Peyer's patch (tissue), 4 donors: Measurements from ENCODE around the gene CUL5. TPM values are rescaled to one million over a fixed set of nuclear protein-coding genes. Genes with fewer than 3 reads are reported as not detected.
"Not testable (repeated sequence)": the region's sequence is repeated elsewhere in the genome, so short reads cannot be mapped to it uniquely, and the experiment has no call there.

Experiments
- DNase-seq, 3 donors: peaks; one replicate each; pipeline ENCODE4 v3.0.0-alpha.2; 2017 to 2019
- H3K27ac ChIP-seq, 4 donors: fragments of 200-600 bp; sonication (generic); one replicate each; pipeline ENCODE4 v1.5.1; 2016 to 2019
- H3K27me3 ChIP-seq, 2 donors: fragments of 200-600 bp; sonication (generic); one replicate each; pipeline ENCODE4 v1.5.1; 2019
- H3K36me3 ChIP-seq, 3 donors: fragments of 200-600 bp; sonication (generic); one replicate each; pipeline ENCODE4 v1.5.1; 2016 to 2019
- H3K4me1 ChIP-seq, 4 donors: fragments of 200-600 bp; sonication (generic); one replicate each; pipeline ENCODE4 v1.5.1; 2016 to 2019
- H3K4me3 ChIP-seq, 4 donors: fragments of 200-600 bp; sonication (generic); 1 replicate in 3 of 4; 2 replicates in 1 of 4; pipeline ENCODE4 v1.5.1; 2016 to 2019; ENCODE audit warnings: mild to moderate bottlenecking in 1 of 4
- H3K9me3 ChIP-seq, 4 donors: fragments of 200-600 bp; sonication (generic); one replicate each; pipeline ENCODE4 v1.5.1; 2016 to 2019; ENCODE audit warnings: mild to moderate bottlenecking in 1 of 4
- POLR2A ChIP-seq, 2 donors: fragments of 450-650 bp; IDR thresholded peaks; one replicate each; pipeline ENCODE4 v1.5.1; 2017; ENCODE audit warnings: antibody characterized with exemption in 2 of 2, mild to moderate bottlenecking in 2 of 2, moderate library complexity in 2 of 2
- total RNA-seq, 4 donors: library from RNA; depleted of rRNA; stranded (reverse); fragments of >200 nt; gene quantifications; one replicate each; pipeline ENCODE4 v1.1.0, GENCODE V29; 2016
- TF ChIP-seq, protein P1 (sequence below), 6 experiments: fragments of 450-650 bp in 4 of 6; fragments of 200-600 bp in 2 of 6; sonication (generic) in 1 of 6; IDR thresholded peaks; one replicate each; pipeline ENCODE4 v1.5.1; 2017 to 2019; ENCODE audit warnings: antibody characterized with exemption in 6 of 6, mild to moderate bottlenecking in 3 of 6, moderate library complexity in 1 of 6

CUL5 gene
- total RNA-seq, 4 donors from 2014 or later, result 23.1 to 43.7 (median 33.0) TPM

- H3K36me3 ChIP-seq, result no peaks in the 10 kb centered on the region
- H3K4me1 ChIP-seq, result peaks cover 0 to 7% (median 0%) of the 10 kb centered on the region in 4 donors
- no peaks in the 10 kb centered on the region for H3K9me3 ChIP-seq
- no peaks in the 10 kb centered on the region for H3K27me3 ChIP-seq
- H3K27ac ChIP-seq, result peak overlapping the region in 1 of 4 donors; percentile 28
- DNase-seq, result no peak
- H3K4me3 ChIP-seq, result no peak overlapping the region
- TF ChIP-seq POLR2A (IDR thresholded peaks at IDR 0.05), result no peak
- TF ChIP-seq, protein P1, sequence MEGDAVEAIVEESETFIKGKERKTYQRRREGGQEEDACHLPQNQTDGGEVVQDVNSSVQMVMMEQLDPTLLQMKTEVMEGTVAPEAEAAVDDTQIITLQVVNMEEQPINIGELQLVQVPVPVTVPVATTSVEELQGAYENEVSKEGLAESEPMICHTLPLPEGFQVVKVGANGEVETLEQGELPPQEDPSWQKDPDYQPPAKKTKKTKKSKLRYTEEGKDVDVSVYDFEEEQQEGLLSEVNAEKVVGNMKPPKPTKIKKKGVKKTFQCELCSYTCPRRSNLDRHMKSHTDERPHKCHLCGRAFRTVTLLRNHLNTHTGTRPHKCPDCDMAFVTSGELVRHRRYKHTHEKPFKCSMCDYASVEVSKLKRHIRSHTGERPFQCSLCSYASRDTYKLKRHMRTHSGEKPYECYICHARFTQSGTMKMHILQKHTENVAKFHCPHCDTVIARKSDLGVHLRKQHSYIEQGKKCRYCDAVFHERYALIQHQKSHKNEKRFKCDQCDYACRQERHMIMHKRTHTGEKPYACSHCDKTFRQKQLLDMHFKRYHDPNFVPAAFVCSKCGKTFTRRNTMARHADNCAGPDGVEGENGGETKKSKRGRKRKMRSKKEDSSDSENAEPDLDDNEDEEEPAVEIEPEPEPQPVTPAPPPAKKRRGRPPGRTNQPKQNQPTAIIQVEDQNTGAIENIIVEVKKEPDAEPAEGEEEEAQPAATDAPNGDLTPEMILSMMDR (IDR thresholded peaks at IDR 0.05), result no peak
Observed at GRCh38 chr11:108025387-108026080, 16.8 kb downstream of the CUL5 start.

- H3K36me3 ChIP-seq, result no peaks in the 10 kb centered on the region
Observed at GRCh38 chr11:108027057-108027456, 18.4 kb downstream of the CUL5 start.

GRCh38 chr11:108028822-108029441, 20.2 kb downstream of the CUL5 start:
- H3K36me3 ChIP-seq, DNase-seq, H3K27ac ChIP-seq, H3K9me3 ChIP-seq, H3K27me3 ChIP-seq, H3K4me1 ChIP-seq, H3K4me3 ChIP-seq: not testable (repeated sequence)

More at GRCh38 chr11:108027057-108027456, 18.4 kb downstream of the CUL5 start:
- peaks cover 0 to 7% (median 0%) of the 10 kb centered on the region in 4 donors for H3K4me1 ChIP-seq
- no peaks in the 10 kb centered on the region for H3K27me3 ChIP-seq
- H3K27ac ChIP-seq, result no peak overlapping the region
- no peaks in the 10 kb centered on the region for H3K9me3 ChIP-seq
- DNase-seq, result no peak
- TF ChIP-seq POLR2A (IDR thresholded peaks at IDR 0.05), result no peak
- TF ChIP-seq, protein P1 (IDR thresholded peaks at IDR 0.05), result no peak
- no peak overlapping the region for H3K4me3 ChIP-seq

DNA sequence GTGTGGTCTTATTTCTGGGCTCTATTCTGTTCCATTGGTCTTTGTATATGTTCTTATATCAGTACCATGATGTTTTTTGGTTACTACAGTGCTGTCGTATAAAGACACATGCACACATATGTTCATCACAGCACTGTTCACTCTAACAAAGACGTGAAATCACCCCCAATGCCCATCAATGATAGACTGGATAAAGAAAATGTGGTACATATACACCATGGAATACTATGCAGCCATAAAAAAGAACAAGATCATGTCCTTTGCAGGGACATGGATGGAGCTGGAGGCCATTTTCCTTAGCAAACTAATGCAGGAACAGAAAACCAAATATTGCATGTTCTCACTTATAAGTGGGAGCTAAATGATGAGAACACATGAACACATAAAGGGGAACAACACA, 22.9 kb downstream of the CUL5 start:
- not testable (repeated sequence) for H3K9me3 ChIP-seq, H3K4me3 ChIP-seq

DNA sequence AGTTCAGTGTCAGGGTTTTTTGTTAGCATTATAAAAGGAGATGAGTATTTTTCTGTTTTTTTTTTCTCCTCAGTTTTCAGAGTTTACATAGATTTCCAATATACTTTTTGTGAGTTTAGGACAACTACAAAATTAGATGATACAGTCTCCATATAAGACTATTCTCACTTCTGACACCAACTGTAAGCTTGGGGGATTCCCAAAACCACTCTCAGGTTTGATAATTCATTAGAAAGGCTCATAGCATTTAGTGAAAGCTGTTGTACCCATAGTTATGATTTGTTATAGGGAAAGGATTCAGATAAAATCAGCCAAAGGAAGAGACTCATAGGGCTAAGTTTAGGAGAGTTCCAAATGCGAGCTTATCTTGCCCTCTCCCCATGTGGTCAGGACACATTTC, 24.1 kb downstream of the CUL5 start:
- TF ChIP-seq, protein P1 (IDR thresholded peaks at IDR 0.05), result no peak
- TF ChIP-seq POLR2A (IDR thresholded peaks at IDR 0.05), result no peak
- Histone ChIP-seq H3K9me3 (no peaks in the 10 kb centered on the region), H3K36me3 (peaks cover 0 to 28% (median 0%) of the 10 kb centered on the region in 3 donors), H3K4me1 (no peaks in the 10 kb centered on the region), H3K27me3 (no peaks in the 10 kb centered on the region), H3K4me3 (no peak overlapping the region), H3K27ac (no peak overlapping the region)
- no peak for DNase-seq

More for the DNA sequence above, 22.9 kb downstream of the CUL5 start:
- H3K27ac ChIP-seq, H3K4me1 ChIP-seq, H3K27me3 ChIP-seq, DNase-seq: not testable (repeated sequence)
- H3K36me3 ChIP-seq, result peaks cover 0 to 20% (median 0%) of the 10 kb centered on the region in 3 donors

DNA sequence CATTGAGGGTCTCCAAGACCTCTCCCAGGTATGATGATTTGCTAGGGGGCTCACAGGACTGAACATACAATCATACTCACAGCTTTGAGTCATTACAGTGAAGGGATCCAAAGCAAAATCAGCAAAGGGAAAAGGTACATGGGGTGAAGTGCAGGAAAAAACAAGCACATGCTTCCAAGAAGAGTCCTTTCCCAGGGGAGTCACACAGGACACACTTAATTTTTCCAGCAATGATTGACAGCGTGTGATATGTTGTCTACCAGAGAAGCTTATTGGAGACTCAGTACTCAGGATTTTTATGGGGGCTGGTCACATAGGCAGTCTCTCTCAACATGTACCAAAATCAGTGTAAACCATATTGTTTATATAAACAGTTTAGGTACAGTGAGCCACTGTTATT, 25.3 kb downstream of the CUL5 start:
- no peaks in the 10 kb centered on the region for H3K4me1 ChIP-seq
- H3K36me3 ChIP-seq, result peaks cover 0 to 32% (median 0%) of the 10 kb centered on the region in 3 donors
- no peak for DNase-seq
- TF ChIP-seq, protein P1 (IDR thresholded peaks at IDR 0.05), result no peak
- no peak for TF ChIP-seq POLR2A (IDR thresholded peaks at IDR 0.05)
- H3K4me3 ChIP-seq, result no peak overlapping the region
- no peak overlapping the region for H3K27ac ChIP-seq
- no peaks in the 10 kb centered on the region for H3K9me3 ChIP-seq
- no peaks in the 10 kb centered on the region for H3K27me3 ChIP-seq
